T-cell (primary cell): ENCODE measurements around the gene ACY1. TPM values are rescaled to one million over a fixed set of nuclear protein-coding genes. Genes with fewer than 3 reads are reported as not detected.

ENCODE experiments used
- ATAC-seq, 4 experiments: fragments of 200-7000 bp in 3 of 4; fragments of 150-1000 bp in 1 of 4; cut with Tn5 transposase; replicated peaks in 1 of 4; 1 replicate in 3 of 4; 2 replicates in 1 of 4; pipeline ENCODE4 v1.10.0; 2021; ENCODE audit warnings: moderate library complexity in 3 of 4, mild to moderate bottlenecking in 2 of 4, moderate number of reproducible peaks in 1 of 4
- CTCF ChIA-PET, 2 donors: fragments of 300-600 bp; sonication (Branson Sonifier 250); formaldehyde crosslinking; loops; one replicate each; lab custom pipeline; 2022; ENCODE audit warnings: antibody characterized with exemption in 2 of 2; lab: Charles Lee
- POLR2A ChIA-PET, 2 donors: fragments of 300-600 bp; sonication (Branson Sonifier 250); formaldehyde crosslinking; loops; one replicate each; lab custom pipeline; 2022; ENCODE audit warnings: antibody characterized with exemption in 2 of 2; lab: Charles Lee
- DNase-seq, 35 experiments: peaks; one replicate each; pipeline versions ENCODE4 v3.0.0 to v3.0.0-alpha.2; 2013 to 2023
- H3K27ac ChIP-seq: one replicate; pipeline ENCODE4 v1.5.1; 2013; ENCODE audit warnings: low read length
- H3K27me3 ChIP-seq, 2 experiments: replicated peaks in 1 of 2; 1 replicate in 1 of 2; 2 replicates in 1 of 2; pipeline versions ENCODE4 v1.6.1 to v1.7.0; 2013; ENCODE audit warnings: low read length in 1 of 2, mixed read lengths in 1 of 2; ENCODE audit not compliant: control insufficient read depth in 2 of 2, insufficient read depth in 2 of 2; ENCODE audit errors: extremely low read depth in 1 of 2
- H3K36me3 ChIP-seq, 2 donors: 1 replicate in 1 of 2; 2 replicates in 1 of 2; pipeline versions ENCODE4 v1.6.1 to v1.7.0; 2013; ENCODE audit warnings: low read length in 1 of 2; ENCODE audit not compliant: control insufficient read depth in 2 of 2, insufficient read depth in 1 of 2; ENCODE audit errors: extremely low read depth in 1 of 2
- H3K4me1 ChIP-seq, 2 experiments: 1 replicate in 1 of 2; 2 replicates in 1 of 2; pipeline versions ENCODE4 v1.6.1 to v1.7.0; 2013; ENCODE audit warnings: low read length in 2 of 2, mixed read lengths in 1 of 2; ENCODE audit not compliant: insufficient read depth in 2 of 2, control insufficient read depth in 1 of 2; ENCODE audit errors: extremely low read depth in 1 of 2
- H3K4me3 ChIP-seq, 2 donors: 1 replicate in 1 of 2; 2 replicates in 1 of 2; pipeline versions ENCODE4 v1.5.1 to v1.7.0; 2013; ENCODE audit warnings: mild to moderate bottlenecking in 2 of 2, low read length in 1 of 2, moderate library complexity in 1 of 2; ENCODE audit not compliant: control insufficient read depth in 1 of 2; ENCODE audit errors: extremely low read depth in 1 of 2
- H3K9me3 ChIP-seq: 2 replicates; pipeline ENCODE4 v1.7.0; 2013
- H3K27ac Mint-ChIP-seq, 2 donors: one replicate each; pipeline ENCODE4 v1.8.0; 2020 to 2021; ENCODE audit warnings: mild to moderate bottlenecking in 2 of 2, mixed read lengths in 2 of 2
- H3K27me3 Mint-ChIP-seq, 2 donors: one replicate each; pipeline ENCODE4 v1.8.0; 2021 to 2022; ENCODE audit warnings: mixed read lengths in 2 of 2
- H3K36me3 Mint-ChIP-seq: one replicate; pipeline ENCODE4 v1.8.0; 2021; ENCODE audit warnings: mixed read lengths
- H3K4me1 Mint-ChIP-seq, 3 donors: one replicate each; pipeline ENCODE4 v1.8.0; 2020 to 2022; ENCODE audit warnings: mixed read lengths in 3 of 3, mild to moderate bottlenecking in 1 of 3
- H3K4me3 Mint-ChIP-seq, 3 donors: one replicate each; pipeline ENCODE4 v1.8.0; 2020 to 2022; ENCODE audit warnings: mild to moderate bottlenecking in 3 of 3, mixed read lengths in 3 of 3, moderate library complexity in 3 of 3
- H3K9me3 Mint-ChIP-seq, 3 donors: one replicate each; pipeline ENCODE4 v1.8.0; 2020 to 2022; ENCODE audit warnings: mixed read lengths in 3 of 3
- WGBS: methylation state at CpG from one replicate; pipeline ENCODE4 v1.1.5; 2013; ENCODE audit warnings: missing lambda C conversion rate; ENCODE audit not compliant: insufficient coverage; 5-methylcytosine and 5-hydroxymethylcytosine counted together
- total RNA-seq, 35 experiments: library from RNA in 6 of 35; stranded (reverse) in 6 of 35; fragments of 120-200 nt in 1 of 35; gene quantifications; one replicate each; pipeline versions ENCODE4 v1.2.1 to v1.2.4 and lab custom pipeline; 2013 to 2026

The ACY1 gene
- total RNA-seq, 5 donors from 2014 or later (not counting 1 experiment from before 2014, with no cell fraction given), result 6.2 to 19.0 (median 13.3) TPM

- DNase-seq (no peak), ATAC-seq (no peak)
- no peak overlapping the region for H3K27ac Mint-ChIP-seq
- Histone ChIP-seq H3K27ac (no peak overlapping the region), H3K4me1 (no peaks in the 10 kb centered on the region), H3K36me3 (no peaks in the 10 kb centered on the region), H3K9me3 (no peaks in the 10 kb centered on the region), H3K4me3 (no peak overlapping the region), H3K27me3 (peaks cover 0 to 12% of the 10 kb centered on the region in 2 experiments)
- no peaks in the 10 kb centered on the region for H3K4me1 Mint-ChIP-seq
- ChIA-PET POLR2A (no interaction called here), CTCF (no interaction called here)
- no peaks in the 10 kb centered on the region for H3K9me3 Mint-ChIP-seq
- no peaks in the 10 kb centered on the region for H3K36me3 Mint-ChIP-seq
- 73% methylated on average over 6 of the region's 6 CpGs for WGBS
- H3K27me3 Mint-ChIP-seq, result no peaks in the 10 kb centered on the region
- H3K4me3 Mint-ChIP-seq, result no peak overlapping the region
These were observed 30.7 kb downstream of the ACY1 start for GRCh38 chr3:52013802-52014598.

- Histone ChIP-seq H3K9me3 (no peaks in the 10 kb centered on the region), H3K4me3 (no peak overlapping the region), H3K27me3 (peaks cover 0 to 12% of the 10 kb centered on the region in 2 experiments), H3K27ac (no peak overlapping the region), H3K4me1 (no peaks in the 10 kb centered on the region), H3K36me3 (no peaks in the 10 kb centered on the region)
- CTCF ChIA-PET, result no interaction called here
- Mint-ChIP-seq H3K27ac (no peak overlapping the region), H3K36me3 (no peaks in the 10 kb centered on the region), H3K9me3 (no peaks in the 10 kb centered on the region), H3K4me3 (no peak overlapping the region), H3K27me3 (no peaks in the 10 kb centered on the region), H3K4me1 (no peaks in the 10 kb centered on the region)
- ATAC-seq, result peak in 2 of 4 experiments; percentile 23 to 24
- POLR2A ChIA-PET, result no interaction called here
- WGBS, result 84% methylated on average over 5 of the region's 8 CpGs
- DNase-seq, result no peak
These were observed 31.3 kb downstream of the ACY1 start for GRCh38 chr3:52014613-52015012.

DNA sequence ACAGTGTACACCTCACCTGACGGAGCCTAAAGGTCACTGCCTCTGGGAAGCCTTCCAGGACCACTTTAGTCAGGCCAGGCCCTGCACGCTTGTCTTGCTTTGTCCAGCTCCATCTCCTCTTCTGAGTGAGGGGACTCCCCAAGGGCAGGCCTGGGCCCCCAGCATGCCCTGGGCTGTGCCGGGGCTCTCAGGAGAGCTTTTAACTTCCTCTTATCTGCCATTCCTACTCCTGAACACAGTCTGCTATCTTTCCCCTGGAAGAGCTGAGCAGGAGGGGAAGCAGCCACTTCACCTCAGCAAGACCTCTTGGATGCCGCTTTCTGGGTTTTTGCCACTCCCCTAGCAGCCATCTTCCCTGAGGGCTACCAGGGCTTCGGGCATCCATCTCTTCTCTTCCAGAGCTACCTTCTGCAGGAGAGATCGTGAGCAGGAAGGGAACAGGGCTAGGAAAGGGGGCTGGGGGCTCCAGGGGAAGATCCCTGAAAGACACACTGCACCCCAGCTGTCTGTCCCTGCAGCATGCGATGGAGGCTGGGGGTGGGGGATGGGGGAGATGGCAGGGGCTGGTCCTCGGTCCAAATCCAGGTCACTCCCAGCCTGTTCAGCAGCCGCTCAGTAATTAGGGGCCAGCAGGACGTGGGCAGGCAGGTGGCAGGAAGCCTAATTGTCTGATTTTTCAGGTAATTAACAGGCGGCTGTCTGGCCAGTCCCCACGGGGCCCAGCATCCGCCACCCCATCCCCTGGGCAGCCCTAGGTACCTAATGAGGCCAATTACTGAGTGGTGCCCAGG, 32.3 kb downstream of the ACY1 start:
- Histone ChIP-seq H3K36me3 (no peaks in the 10 kb centered on the region), H3K27ac (no peak overlapping the region), H3K4me1 (no peaks in the 10 kb centered on the region), H3K4me3 (no peak overlapping the region), H3K27me3 (peaks cover 0 to 12% of the 10 kb centered on the region in 2 experiments), H3K9me3 (no peaks in the 10 kb centered on the region)
- 87% methylated on average over 8 of the region's 13 CpGs for WGBS
- no peaks in the 10 kb centered on the region for H3K4me1 Mint-ChIP-seq
- H3K4me3 Mint-ChIP-seq, result no peak overlapping the region
- DNase-seq (no peak), ATAC-seq (no peak)
- H3K27ac Mint-ChIP-seq, result no peak overlapping the region
- CTCF ChIA-PET, result no interaction called here
- H3K36me3 Mint-ChIP-seq, result no peaks in the 10 kb centered on the region
- H3K9me3 Mint-ChIP-seq, result no peaks in the 10 kb centered on the region
- H3K27me3 Mint-ChIP-seq, result no peaks in the 10 kb centered on the region
- POLR2A ChIA-PET, result interaction anchor here in 1 of 2 donors (0.6 kb wide), 1 partner anchor 265 kb away, joined by 7 read pairs; no protein-coding TSS in a partner anchor

DNA sequence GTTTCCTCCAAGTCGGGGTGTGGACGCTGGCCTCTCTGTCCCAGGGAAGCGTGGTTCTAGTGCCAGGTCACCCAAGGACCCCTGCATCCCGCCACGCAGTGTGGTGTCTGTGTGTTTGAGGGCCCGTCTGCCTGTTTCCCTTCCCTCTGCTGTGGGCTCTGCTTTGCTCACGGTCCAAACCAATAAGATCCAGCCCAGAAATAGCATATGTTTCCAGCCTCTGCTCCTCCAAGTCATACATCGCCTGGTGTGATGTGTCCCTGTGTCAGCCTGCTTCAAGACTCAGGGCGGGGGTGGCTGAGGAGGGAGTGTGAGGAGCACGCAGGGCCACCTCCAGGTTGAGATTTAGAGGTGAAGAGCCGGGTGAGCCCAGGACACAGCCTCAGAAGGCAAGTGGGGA, 34.3 kb downstream of the ACY1 start:
- CTCF ChIA-PET, result no interaction called here
- no peak overlapping the region for H3K27ac ChIP-seq
- ATAC-seq, result no peak

GRCh38 chr3:52018319-52019000, 35.1 kb downstream of the ACY1 start:
- Histone ChIP-seq H3K36me3 (no peaks in the 10 kb centered on the region), H3K4me3 (no peak overlapping the region), H3K27ac (no peak overlapping the region), H3K9me3 (no peaks in the 10 kb centered on the region), H3K27me3 (peaks cover 0 to 12% of the 10 kb centered on the region in 2 experiments), H3K4me1 (peaks cover 0 to 2% of the 10 kb centered on the region in 2 experiments)
- no peaks in the 10 kb centered on the region for H3K9me3 Mint-ChIP-seq
- H3K4me1 Mint-ChIP-seq, result no peaks in the 10 kb centered on the region
- DNase-seq, result no peak
- ChIA-PET CTCF (no interaction called here), POLR2A (no interaction called here)
- H3K4me3 Mint-ChIP-seq, result no peak overlapping the region
- no peaks in the 10 kb centered on the region for H3K36me3 Mint-ChIP-seq
- ATAC-seq, result no peak
- WGBS, result 87% methylated on average over 21 of the region's 21 CpGs
- no peak overlapping the region for H3K27ac Mint-ChIP-seq
- no peaks in the 10 kb centered on the region for H3K27me3 Mint-ChIP-seq

More for the DNA sequence above, 34.3 kb downstream of the ACY1 start:
- H3K9me3 ChIP-seq, result no peaks in the 10 kb centered on the region
- Mint-ChIP-seq H3K9me3 (no peaks in the 10 kb centered on the region), H3K27me3 (no peaks in the 10 kb centered on the region), H3K36me3 (no peaks in the 10 kb centered on the region), H3K4me1 (no peaks in the 10 kb centered on the region), H3K27ac (no peak overlapping the region), H3K4me3 (no peak overlapping the region)
- H3K4me1 ChIP-seq, result peaks cover 0 to 2% of the 10 kb centered on the region in 2 experiments
- POLR2A ChIA-PET, result no interaction called here
- WGBS, result 91% methylated on average over 8 of the region's 11 CpGs
- H3K36me3 ChIP-seq, result no peaks in the 10 kb centered on the region
- no peak for DNase-seq
- H3K27me3 ChIP-seq, result peaks cover 0 to 12% of the 10 kb centered on the region in 2 experiments
- no peak overlapping the region for H3K4me3 ChIP-seq

DNA sequence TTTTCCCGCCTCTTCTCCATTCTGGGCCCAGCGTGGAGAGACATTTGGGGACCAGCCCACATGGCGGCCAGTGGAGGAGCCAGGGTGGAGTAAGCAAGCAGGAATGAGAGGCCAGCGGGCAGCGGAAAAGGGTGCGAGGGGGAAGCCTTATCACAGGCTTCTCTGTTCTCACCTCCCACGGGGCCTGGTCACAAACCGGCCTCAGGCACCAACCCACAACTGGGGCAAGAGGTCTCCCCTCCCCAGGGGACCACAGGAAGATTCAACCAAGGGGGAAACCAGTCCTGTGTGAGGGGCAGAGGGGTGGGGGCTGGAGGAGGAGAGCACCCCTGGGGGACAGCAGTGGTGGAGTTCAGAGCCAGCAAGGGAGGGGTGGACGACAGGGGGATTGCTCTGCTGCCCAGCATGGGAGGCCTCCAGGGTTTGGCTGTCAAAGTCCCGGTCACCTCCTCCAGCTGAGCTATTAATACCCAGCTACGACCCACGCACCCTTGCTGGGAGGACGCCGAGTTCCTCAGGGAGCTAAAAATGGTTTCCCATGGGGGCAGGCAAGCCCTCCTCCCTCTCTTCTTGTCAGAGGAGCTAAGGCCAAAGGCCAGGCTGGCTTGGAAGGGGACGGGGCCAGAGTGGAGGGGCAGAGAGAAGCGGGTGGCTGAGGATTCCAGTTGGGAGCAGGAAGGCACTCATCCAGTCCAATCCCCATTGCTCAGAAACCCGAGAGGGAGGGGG, 36.2 kb downstream of the ACY1 start:
- H3K27me3 Mint-ChIP-seq, result no peaks in the 10 kb centered on the region
- peaks cover 0 to 4% (median 0%) of the 10 kb centered on the region in 3 donors for H3K4me1 Mint-ChIP-seq
- Histone ChIP-seq H3K36me3 (no peaks in the 10 kb centered on the region), H3K27ac (no peak overlapping the region), H3K4me3 (no peak overlapping the region), H3K27me3 (peaks cover 0 to 10% of the 10 kb centered on the region in 2 experiments), H3K4me1 (peaks cover 0 to 2% of the 10 kb centered on the region in 2 experiments), H3K9me3 (no peaks in the 10 kb centered on the region)
- DNase-seq, result no peak
- no peak overlapping the region for H3K27ac Mint-ChIP-seq
- no peaks in the 10 kb centered on the region for H3K9me3 Mint-ChIP-seq
- ChIA-PET CTCF (no interaction called here), POLR2A (no interaction called here)
- 91% methylated on average over 6 of the region's 17 CpGs for WGBS
- no peaks in the 10 kb centered on the region for H3K36me3 Mint-ChIP-seq
- H3K4me3 Mint-ChIP-seq, result no peak overlapping the region
- no peak for ATAC-seq
